Subcutaneous abdominal adipose tissue (tissue), 5 donors: ENCODE results near the gene MYNN.
A peak's percentile ranks its signal among the peaks of the same experiment; 100 is the strongest.

ENCODE experiments used
- H3K27ac ChIP-seq: one replicate; pipeline ENCODE4 v1.7.0; 2013; ENCODE audit warnings: low read depth, mild to moderate bottlenecking, inconsistent platforms, low read length, moderate library complexity
- H3K27me3 ChIP-seq, 5 donors: one replicate each; pipeline ENCODE4 v1.7.0; 2013; ENCODE audit warnings: low read length in 5 of 5, inconsistent platforms in 1 of 5; ENCODE audit not compliant: control insufficient read depth in 5 of 5, insufficient read depth in 4 of 5
- H3K36me3 ChIP-seq, 5 donors: one replicate each; pipeline ENCODE4 v1.7.0; 2013; ENCODE audit warnings: low read length in 5 of 5; ENCODE audit not compliant: control insufficient read depth in 5 of 5, insufficient read depth in 5 of 5
- H3K4me1 ChIP-seq, 5 donors: one replicate each; pipeline ENCODE4 v1.7.0; 2013; ENCODE audit warnings: low read length in 5 of 5, mild to moderate bottlenecking in 3 of 5, moderate library complexity in 1 of 5; ENCODE audit not compliant: control insufficient read depth in 5 of 5, insufficient read depth in 5 of 5
- H3K4me3 ChIP-seq, 5 donors: one replicate each; pipeline ENCODE4 v1.7.0; 2013; ENCODE audit warnings: low read length in 5 of 5, low read depth in 1 of 5
- H3K9ac ChIP-seq, 5 donors: one replicate each; pipeline ENCODE4 v1.7.0; 2013; ENCODE audit warnings: low read length in 5 of 5, mild to moderate bottlenecking in 4 of 5, moderate library complexity in 3 of 5
- H3K9me3 ChIP-seq, 5 donors: one replicate each; pipeline ENCODE4 v1.7.0; 2013; ENCODE audit warnings: low read length in 5 of 5; ENCODE audit not compliant: control insufficient read depth in 5 of 5
- donor health status: healthy.
- donor health status: healthy.
- donor health status: healthy.
- donor health status: healthy.
- donor health status: healthy.

Gene MYNN

DNA sequence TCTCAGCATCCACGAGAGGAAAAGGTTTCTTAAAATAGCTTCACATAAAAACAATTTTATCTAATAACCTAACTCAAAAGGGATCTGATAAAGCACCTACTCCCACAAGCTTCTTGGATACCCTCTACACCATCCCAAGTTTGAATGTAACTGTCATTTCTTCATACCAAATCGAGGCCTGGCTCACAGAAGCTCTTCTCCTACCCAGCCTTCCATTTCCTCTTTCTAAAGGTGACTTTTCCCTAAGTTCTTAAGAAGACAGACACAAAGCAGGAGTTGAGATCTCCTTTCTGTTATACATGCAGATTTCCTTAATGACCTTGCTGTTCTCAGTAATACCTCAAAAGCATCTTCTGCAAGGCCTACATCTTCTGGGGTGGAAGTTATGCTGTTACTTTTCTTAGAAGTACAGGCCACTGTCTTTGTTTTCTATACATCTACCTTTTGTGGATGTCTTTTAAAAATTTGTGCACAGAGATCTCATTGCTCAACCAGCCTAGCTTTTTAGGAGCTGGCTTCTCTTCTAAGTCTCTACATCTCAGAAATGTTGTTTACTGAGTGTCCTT, 36.1 kb downstream of the MYNN start:
- no peaks in the 10 kb centered on the region for H3K27me3 ChIP-seq
- no peak overlapping the region for H3K9ac ChIP-seq
- H3K27ac ChIP-seq, result no peak overlapping the region
- peaks cover 2 to 34% (median 29%) of the 10 kb centered on the region in 5 donors for H3K4me1 ChIP-seq
- H3K36me3 ChIP-seq, result peaks cover 0 to 4% (median 3%) of the 10 kb centered on the region in 5 donors
- H3K9me3 ChIP-seq, result no peaks in the 10 kb centered on the region
- H3K4me3 ChIP-seq, result no peak overlapping the region

- peaks cover 2 to 34% (median 29%) of the 10 kb centered on the region in 5 donors for H3K4me1 ChIP-seq
Observed at GRCh38 chr3:169811631-169812331, 38.6 kb downstream of the MYNN start.

DNA sequence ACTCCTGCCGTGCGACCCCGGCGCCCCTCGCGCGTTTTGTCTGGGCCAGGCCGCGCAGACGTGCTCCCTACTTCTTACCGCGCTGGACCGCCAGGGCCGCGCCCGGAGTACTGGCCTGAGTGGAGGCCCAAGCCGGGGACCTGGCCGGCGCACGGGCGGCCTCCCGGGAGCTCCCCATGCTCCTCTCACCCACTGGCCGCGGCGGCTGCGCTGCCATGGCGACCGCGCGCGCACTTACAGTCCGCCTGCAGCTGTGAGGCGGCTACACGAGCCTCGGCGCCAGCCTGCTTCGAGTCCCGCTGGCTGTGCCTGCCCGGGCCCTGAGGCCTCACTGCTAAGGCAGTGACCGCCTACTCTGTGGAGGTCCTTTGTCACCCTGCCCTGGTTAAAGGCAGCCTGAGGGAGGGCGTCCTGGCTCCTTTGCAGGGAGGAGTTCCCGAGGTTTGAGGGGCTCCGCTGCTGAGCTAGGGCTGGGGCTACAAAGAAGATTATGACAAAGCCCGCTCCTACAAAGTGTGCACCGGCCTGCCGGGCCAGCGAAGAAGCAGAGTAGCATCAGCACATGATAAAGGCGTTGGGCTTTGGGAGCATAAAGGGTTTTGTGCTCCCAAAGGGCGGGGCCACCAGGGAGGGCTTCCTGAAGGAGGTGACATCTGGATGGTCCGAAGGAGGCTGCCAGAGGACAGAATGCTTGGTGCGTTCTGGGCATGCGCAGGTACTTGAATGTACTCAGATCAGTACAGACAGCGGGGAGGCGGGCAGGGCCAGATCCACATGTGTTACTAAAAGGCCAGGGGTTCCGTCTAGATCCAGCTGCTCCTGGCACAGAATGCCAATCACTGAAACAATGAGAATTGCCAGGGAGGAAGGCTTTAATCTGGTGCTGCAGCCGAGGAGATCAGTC, 39.4 kb downstream of the MYNN start, which contains the start of the genes LRRC34 and LRRIQ4:
Gene LRRC34 (minus strand): TSS at position 573 of the 904 bp plus-strand sequence. CDS start 356 bp downstream, at position 217.
Gene LRRIQ4 (plus strand): TSS at position 539 of the 904 bp plus-strand sequence. CDS start 9,052 bp downstream, outside the sequence.
- H3K27ac ChIP-seq, result peak within 1 kb of the TSS; percentile 82
- H3K36me3 ChIP-seq, result no peaks in the 10 kb centered on the region
- H3K9ac ChIP-seq, result peak within 1 kb of the TSS; percentile 70 to 82 (median 80)
- H3K4me3 ChIP-seq, result peak within 1 kb of the TSS; percentile 75 to 91 (median 82)
- H3K27me3 ChIP-seq, result no peaks in the 10 kb centered on the region
- peaks cover 0 to 7% (median 3%) of the 10 kb centered on the region in 5 donors for H3K9me3 ChIP-seq
- peaks cover 2 to 34% (median 29%) of the 10 kb centered on the region in 5 donors for H3K4me1 ChIP-seq

More at GRCh38 chr3:169811631-169812331, 38.6 kb downstream of the MYNN start:
- H3K9me3 ChIP-seq, result peaks cover 0 to 7% (median 3%) of the 10 kb centered on the region in 5 donors
- peak overlapping the region; percentile 82 for H3K27ac ChIP-seq
- peak overlapping the region; percentile 70 to 82 (median 80) for H3K9ac ChIP-seq
- peaks cover 0 to 3% (median under 1%) of the 10 kb centered on the region in 5 donors for H3K36me3 ChIP-seq
- no peaks in the 10 kb centered on the region for H3K27me3 ChIP-seq
- H3K4me3 ChIP-seq, result peak overlapping the region; percentile 75 to 88 (median 82)

- H3K36me3 ChIP-seq, result no peaks in the 10 kb centered on the region
- H3K4me1 ChIP-seq, result peaks cover 2 to 34% (median 29%) of the 10 kb centered on the region in 5 donors
- peak overlapping the region; percentile 75 to 91 (median 82) for H3K4me3 ChIP-seq
- no peaks in the 10 kb centered on the region for H3K27me3 ChIP-seq
- peak overlapping the region in 4 of 5 donors; percentile 70 to 82 (median 80) for H3K9ac ChIP-seq
- peaks cover 0 to 7% (median 3%) of the 10 kb centered on the region in 5 donors for H3K9me3 ChIP-seq
- H3K27ac ChIP-seq, result no peak overlapping the region
Observed at GRCh38 chr3:169813278-169813677, 40.1 kb downstream of the MYNN start.

- Histone ChIP-seq H3K36me3 (no peaks in the 10 kb centered on the region), H3K9me3 (peaks cover 0 to 7% (median 3%) of the 10 kb centered on the region in 5 donors), H3K27ac (no peak overlapping the region), H3K27me3 (no peaks in the 10 kb centered on the region), H3K9ac (peak overlapping the region in 4 of 5 donors; percentile 8 to 80 (median 74)), H3K4me3 (peak overlapping the region; percentile 75 to 91 (median 82)), H3K4me1 (peaks cover 2 to 34% (median 29%) of the 10 kb centered on the region in 5 donors)
Observed at GRCh38 chr3:169813757-169814517, 40.7 kb downstream of the MYNN start.

DNA sequence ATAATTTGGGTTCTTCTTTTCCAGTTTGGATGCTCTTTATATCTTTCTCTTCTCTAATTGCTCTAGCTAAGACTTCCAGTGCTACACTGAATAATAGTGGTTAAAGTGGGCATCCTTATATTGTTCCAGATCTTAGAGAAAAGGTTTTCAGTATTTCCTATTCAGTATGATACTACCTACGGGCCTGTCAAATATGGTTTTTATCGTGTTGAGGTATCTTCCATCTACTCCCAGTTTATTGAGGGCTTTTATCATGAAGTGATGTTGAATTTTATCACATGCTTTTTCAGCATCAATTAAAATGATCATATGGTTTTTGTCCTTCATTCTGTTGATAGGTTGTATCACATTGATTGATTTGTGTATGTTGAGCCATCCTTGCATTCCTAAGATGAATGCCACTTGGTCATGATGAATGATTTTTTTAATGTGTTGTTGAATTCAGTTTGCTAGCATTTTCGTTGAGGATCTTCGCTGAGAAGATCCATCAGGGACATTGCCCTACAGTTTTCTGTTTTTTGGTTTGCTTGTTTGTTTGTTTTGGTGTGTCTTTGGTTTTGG, 42.5 kb downstream of the MYNN start:
- Histone ChIP-seq H3K36me3 (no peaks in the 10 kb centered on the region), H3K9ac (no peak overlapping the region), H3K4me3 (no peak overlapping the region), H3K27me3 (no peaks in the 10 kb centered on the region), H3K27ac (no peak overlapping the region), H3K9me3 (peaks cover 0 to 7% (median 3%) of the 10 kb centered on the region in 5 donors), H3K4me1 (peaks cover 2 to 34% (median 29%) of the 10 kb centered on the region in 5 donors)

DNA sequence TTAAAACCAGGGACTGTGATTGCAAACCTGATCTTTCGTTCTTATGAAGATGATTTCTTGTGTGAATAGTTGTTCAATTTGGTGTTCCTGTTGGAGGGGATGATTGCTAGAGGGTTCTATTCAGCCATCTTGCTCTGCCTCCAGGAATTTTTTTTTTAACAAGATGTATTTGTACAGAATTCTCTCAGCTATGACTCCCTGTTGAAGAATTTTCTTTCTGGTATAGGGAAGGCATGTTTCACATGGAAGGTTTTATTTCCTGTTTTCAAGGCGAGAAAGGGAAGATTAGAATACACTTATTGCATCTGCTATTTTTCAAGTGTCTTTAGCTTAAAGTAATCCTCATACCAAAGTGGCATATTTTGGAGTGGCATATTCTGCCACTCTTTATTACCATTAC, 45.1 kb downstream of the MYNN start:
- H3K4me3 ChIP-seq, result no peak overlapping the region
- no peak overlapping the region for H3K27ac ChIP-seq
- no peaks in the 10 kb centered on the region for H3K36me3 ChIP-seq
- no peaks in the 10 kb centered on the region for H3K27me3 ChIP-seq
- peaks cover 0 to 7% (median 3%) of the 10 kb centered on the region in 5 donors for H3K9me3 ChIP-seq
- peaks cover 0 to 9% (median 8%) of the 10 kb centered on the region in 5 donors for H3K4me1 ChIP-seq
- no peak overlapping the region for H3K9ac ChIP-seq

DNA sequence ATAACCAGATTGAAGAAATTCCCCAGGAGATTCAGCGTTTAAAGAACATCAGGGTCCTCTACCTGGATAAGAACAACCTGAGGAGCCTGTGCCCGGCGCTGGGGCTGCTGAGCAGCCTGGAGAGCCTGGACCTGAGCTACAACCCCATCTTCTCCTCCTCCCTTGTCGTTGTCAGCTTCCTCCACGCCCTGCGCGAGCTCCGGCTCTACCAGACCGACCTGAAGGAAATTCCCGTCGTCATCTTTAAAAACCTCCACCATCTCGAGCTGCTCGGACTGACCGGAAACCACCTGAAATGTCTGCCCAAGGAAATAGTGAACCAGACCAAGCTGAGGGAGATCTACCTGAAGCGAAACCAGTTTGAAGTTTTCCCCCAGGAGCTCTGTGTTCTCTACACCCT, 48.9 kb downstream of the MYNN start:
- Histone ChIP-seq H3K36me3 (no peaks in the 10 kb centered on the region), H3K4me1 (no peaks in the 10 kb centered on the region), H3K4me3 (no peak overlapping the region), H3K27me3 (no peaks in the 10 kb centered on the region), H3K27ac (no peak overlapping the region), H3K9ac (no peak overlapping the region), H3K9me3 (no peaks in the 10 kb centered on the region)

- no peaks in the 10 kb centered on the region for H3K9me3 ChIP-seq
- no peaks in the 10 kb centered on the region for H3K4me1 ChIP-seq
- H3K27ac ChIP-seq, result no peak overlapping the region
- H3K4me3 ChIP-seq, result no peak overlapping the region
- H3K27me3 ChIP-seq, result no peaks in the 10 kb centered on the region
- H3K36me3 ChIP-seq, result no peaks in the 10 kb centered on the region
- no peak overlapping the region for H3K9ac ChIP-seq
Observed at GRCh38 chr3:169822540-169822939, 49.3 kb downstream of the MYNN start.
